Fibroblast of pulmonary artery (primary cell): ENCODE data around the gene DENND4A.

Experiments
- DNase-seq: peaks from one replicate; pipeline ENCODE4 v3.0.0-alpha.2; 2010; ENCODE audit warnings: low read depth
- H3K4me3 ChIP-seq: replicated peaks from 2 replicates; pipeline ENCODE4 v1.5.1; 2011; ENCODE audit warnings: low read depth, mild to moderate bottlenecking, control low read depth, low read length, moderate library complexity
- TF ChIP-seq, protein P1 (sequence below): IDR thresholded peaks from 2 replicates; pipeline ENCODE4 v1.5.1; 2011; ENCODE audit warnings: mild to moderate bottlenecking, control low read depth, low read length, inconsistent platforms; ENCODE audit errors: missing control alignments

The DENND4A gene

DNA sequence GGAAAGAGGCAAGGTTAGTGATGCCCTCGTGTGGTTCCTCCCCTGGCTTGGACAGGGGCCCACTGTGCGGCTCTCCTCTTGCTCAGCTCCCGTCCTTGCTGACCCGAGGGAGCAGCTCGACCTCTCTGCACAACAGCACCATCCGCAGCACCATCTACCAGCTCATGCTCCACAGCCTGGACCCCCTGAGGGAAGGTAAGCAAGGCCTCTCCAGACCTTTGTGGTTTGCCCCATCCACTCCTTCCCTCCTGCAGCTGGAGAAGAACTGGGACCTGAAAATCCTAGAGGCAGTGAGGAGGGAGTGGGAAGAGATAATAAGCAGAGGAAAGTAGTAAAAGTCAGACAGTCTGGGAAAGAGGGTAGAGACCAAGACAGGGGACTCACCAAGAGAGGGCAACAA is 152.6 kb downstream of the DENND4A start:
- TF ChIP-seq, protein P1, sequence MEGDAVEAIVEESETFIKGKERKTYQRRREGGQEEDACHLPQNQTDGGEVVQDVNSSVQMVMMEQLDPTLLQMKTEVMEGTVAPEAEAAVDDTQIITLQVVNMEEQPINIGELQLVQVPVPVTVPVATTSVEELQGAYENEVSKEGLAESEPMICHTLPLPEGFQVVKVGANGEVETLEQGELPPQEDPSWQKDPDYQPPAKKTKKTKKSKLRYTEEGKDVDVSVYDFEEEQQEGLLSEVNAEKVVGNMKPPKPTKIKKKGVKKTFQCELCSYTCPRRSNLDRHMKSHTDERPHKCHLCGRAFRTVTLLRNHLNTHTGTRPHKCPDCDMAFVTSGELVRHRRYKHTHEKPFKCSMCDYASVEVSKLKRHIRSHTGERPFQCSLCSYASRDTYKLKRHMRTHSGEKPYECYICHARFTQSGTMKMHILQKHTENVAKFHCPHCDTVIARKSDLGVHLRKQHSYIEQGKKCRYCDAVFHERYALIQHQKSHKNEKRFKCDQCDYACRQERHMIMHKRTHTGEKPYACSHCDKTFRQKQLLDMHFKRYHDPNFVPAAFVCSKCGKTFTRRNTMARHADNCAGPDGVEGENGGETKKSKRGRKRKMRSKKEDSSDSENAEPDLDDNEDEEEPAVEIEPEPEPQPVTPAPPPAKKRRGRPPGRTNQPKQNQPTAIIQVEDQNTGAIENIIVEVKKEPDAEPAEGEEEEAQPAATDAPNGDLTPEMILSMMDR: no peak
- H3K4me3 ChIP-seq: no peak overlapping the region
- no peak for DNase-seq

DNA sequence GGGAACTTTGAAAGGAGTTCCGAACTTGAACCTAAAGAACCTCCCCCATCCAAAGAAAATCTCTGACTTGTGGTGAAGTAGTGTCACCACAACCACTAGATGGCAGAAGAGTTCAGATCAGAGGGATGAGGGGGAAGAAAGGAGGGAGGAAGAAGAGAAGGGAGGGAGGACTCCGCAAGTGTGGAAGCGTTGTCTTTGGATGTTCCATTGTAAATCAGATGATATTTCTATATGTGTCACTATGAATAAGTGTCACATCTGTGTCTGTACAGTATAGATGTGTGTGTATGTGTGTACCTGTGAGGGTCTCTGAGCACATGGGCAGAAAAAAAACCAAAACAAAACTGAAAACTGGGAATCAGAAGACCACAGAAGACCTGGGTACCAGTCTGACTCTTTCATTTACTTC is 153.4 kb downstream of the DENND4A start:
- H3K4me3 ChIP-seq: no peak overlapping the region
- TF ChIP-seq, protein P1: peak; percentile 90
- peak; percentile 86 for DNase-seq

DNA sequence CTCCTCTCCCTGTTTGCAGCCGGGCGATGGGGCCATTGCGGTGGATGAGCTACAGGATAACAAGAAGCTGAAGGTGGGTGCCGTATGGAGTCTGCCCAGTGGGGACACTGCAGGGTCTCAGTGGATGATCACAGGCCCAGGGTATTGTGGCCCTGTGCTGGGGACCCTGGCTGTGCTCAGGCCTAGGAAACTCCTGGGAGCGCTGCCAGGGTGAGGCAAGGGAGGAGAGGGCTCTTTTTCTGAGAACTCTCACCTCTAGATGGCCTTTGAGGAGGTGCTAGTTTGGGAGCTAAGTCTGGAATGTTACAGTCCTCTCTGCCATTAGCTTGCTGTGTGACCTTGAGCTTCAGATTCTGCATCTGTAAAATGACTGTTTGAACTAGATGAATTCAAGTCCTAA is 154.0 kb downstream of the DENND4A start:
- TF ChIP-seq, protein P1: no peak
- no peak for DNase-seq
- no peak overlapping the region for H3K4me3 ChIP-seq

DNA sequence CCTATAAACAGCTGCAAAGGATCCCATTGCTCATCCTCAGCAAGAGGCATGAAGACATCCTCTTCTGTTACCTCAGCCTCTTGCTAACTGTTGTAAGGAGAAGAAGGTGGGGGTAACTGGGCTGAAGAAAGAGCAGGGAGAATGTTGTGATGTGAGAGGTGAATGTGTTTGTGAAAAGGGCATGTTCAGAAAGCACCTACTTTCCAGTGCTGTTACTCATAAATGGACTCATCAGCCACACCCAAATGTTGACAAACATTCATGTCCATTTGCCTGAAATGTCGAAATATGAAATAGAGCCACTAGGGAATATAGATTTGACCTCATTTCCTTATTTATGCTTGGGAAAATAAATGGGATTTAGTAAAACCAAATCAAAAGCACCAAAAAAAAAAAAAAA is 157.7 kb downstream of the DENND4A start:
- TF ChIP-seq, protein P1: no peak
- DNase-seq: no peak
- no peak overlapping the region for H3K4me3 ChIP-seq

DNA sequence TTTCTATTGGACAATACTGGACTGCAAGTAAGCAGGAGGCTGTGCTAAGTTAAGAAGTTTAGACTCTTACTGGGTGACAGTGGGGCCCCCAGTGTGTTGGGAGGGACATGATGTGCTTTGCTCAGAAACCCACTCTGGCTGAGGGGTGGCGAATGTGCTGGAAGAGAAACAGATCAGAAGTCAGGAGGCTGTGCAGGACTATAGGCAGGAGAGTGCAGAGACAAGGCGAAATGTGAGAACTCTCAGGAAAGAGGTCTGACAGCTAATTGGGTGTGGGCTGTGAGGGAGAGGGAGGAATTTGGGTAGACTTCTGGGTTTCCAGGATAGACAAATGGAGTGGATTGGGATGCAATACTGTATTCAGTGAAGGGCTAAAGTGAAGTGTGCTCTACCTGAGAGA is 158.3 kb downstream of the DENND4A start:
- TF ChIP-seq, protein P1: no peak
- no peak for DNase-seq

DNA sequence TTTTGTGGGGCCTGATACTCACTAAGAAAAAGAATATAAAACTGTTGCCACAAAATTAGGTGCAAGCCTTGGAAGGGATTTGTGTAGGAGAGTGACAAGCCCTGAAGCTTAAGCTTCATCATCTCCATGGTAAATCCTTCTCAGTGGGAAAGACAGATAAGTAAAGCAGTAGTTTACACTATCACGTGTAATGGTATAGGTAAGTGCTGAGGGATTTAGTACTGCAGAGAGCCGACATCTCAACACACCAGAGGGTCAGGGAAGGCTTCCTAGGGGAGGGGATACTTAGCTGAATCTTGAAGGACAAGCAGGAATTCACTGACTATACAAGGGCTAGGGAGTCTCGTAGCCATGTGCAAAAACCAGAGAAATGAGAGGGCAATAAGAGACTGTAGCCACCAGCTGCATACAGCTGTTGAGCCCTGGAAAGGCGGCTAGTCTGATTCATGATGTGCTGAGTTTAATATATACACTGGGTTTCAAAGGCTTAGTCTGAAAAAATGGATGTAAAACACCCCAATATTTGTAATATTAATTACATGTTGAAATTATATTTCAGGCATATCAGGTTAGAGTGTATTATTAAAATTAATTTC is 159.2 kb downstream of the DENND4A start:
- H3K4me3 ChIP-seq: no peak overlapping the region
- no peak for DNase-seq
- TF ChIP-seq, protein P1: no peak

More for the DNA sequence above, 158.3 kb downstream of the DENND4A start:
- H3K4me3 ChIP-seq: no peak overlapping the region

DNA sequence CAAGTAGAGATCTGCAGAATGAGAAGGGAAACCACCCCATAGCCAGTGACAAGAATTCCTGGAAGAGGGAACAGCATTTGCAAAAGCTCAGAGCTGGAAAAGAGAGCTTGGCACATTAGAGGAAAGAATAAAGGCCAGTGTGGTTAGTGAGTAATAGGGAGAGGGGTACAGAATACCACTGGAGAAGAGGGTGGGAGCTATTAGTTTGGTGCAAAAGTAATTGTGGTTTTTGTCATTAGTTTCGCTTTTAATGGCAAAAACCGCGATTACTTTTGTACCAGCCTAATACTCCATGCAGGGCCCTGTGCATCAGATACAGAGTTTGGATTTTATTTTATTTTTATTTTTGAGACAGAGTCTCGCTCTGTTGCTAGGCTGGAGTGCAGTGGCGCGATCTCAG is 160.6 kb downstream of the DENND4A start:
- TF ChIP-seq, protein P1: no peak
- no peak for DNase-seq
- H3K4me3 ChIP-seq: no peak overlapping the region
